Measurements from ENCODE around the gene ZFYVE9. TPM values are rescaled to one million over a fixed set of nuclear protein-coding genes. Genes with fewer than 3 reads are reported as not detected.

ZFYVE9 gene
- total and polyA plus RNA-seq, 2 of the 8 experiments (the other 6 are each of a cell fraction or from before 2014, with no cell fraction given), result 5.8 to 26.5 TPM

DNA sequence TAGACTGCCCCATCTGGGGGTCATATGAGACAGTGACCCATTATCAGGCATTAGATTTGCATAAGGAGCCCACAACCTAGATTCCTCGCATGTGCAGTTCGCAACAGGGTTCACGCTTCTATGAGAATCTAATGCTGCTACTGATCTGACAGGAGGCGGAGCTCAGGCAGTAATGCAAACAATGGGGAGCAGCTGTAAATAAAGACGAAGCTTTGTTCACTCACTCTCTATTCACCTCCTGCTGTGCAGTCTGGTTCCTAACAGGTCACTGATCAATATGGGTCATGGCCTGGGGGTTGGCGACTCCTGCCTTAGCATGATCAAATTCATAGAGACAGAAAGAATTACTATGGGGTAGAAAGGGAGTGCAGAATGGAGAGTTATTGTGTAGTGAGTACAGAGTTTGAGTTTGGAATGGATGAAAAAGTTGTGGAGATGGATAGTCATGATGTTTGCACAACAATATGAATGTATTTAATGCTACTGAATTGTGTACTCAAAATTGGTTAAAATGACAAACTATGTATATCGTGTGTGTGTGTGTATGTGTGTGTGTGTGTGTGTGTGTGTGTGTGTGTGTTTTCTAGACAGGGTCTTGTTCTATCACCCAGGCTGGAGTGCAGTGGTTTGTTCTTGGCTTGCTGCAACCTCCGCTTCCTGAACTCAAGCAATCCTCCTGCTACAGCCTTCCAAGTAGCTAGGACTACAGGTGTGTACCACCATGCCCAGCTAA lies 43.6 kb upstream of the ZFYVE9 start:
- Histone ChIP-seq H2BK120ac (replicated peaks; ENCODE audit: low read depth, low read length) (no peak overlapping the region), H2BK15ac (ENCODE audit: low read length) (no peak overlapping the region), H3K23me2 (ENCODE audit: low read depth, low read length) (no peaks in the 10 kb centered on the region), H3K9me3 (ENCODE audit: insufficient read depth in 2 of 2, low read depth in 1 of 2, low read length in 1 of 2) (no peaks in the 10 kb centered on the region), H3K4me1 (replicated peaks in 1 of 4; ENCODE audit: control insufficient read depth in 3 of 4, insufficient read depth in 4 of 4, low read length in 3 of 4) (no peaks in the 10 kb centered on the region), H4K8ac (ENCODE audit: extremely low read depth, insufficient read depth, low read length) (no peak overlapping the region), H3K27ac (ENCODE audit: low read depth, low read length) (no peak overlapping the region), H3K14ac (ENCODE audit: insufficient read length) (no peak overlapping the region), H4K5ac (ENCODE audit: insufficient read length, low read depth, low read length) (no peak overlapping the region), H3K36me3 (ENCODE audit: control insufficient read depth in 2 of 4, insufficient read depth in 4 of 4, low read length in 3 of 4) (no peaks in the 10 kb centered on the region), H3K18ac (ENCODE audit: extremely low read depth, low read length) (no peak overlapping the region), H3K79me1 (ENCODE audit: low read depth, low read length) (no peaks in the 10 kb centered on the region), H2BK12ac (ENCODE audit: low read depth, low read length) (no peak overlapping the region), H3K56ac (replicated peaks; ENCODE audit: insufficient read length, low read depth, low read length) (no peak overlapping the region), H3K27me3 (replicated peaks in 1 of 4; ENCODE audit: control insufficient read depth in 3 of 4, extremely low read depth in 1 of 4, insufficient read depth in 3 of 4, low read length in 3 of 4) (no peaks in the 10 kb centered on the region), H3K9ac (replicated peaks in 1 of 4; ENCODE audit: extremely low read depth in 1 of 4, low read depth in 3 of 4, low read length in 3 of 4) (no peak overlapping the region), H2BK5ac (ENCODE audit: low read depth, low read length) (no peak overlapping the region), H3K23ac (ENCODE audit: insufficient read length) (no peak overlapping the region), H3K4me2 (ENCODE audit: insufficient read depth in 1 of 2, low read depth in 2 of 2, low read length in 2 of 2) (no peak overlapping the region), H2AFZ (ENCODE audit: low read length) (no peak overlapping the region), H2BK20ac (ENCODE audit: low read length) (no peak overlapping the region), H4K20me1 (replicated peaks in 1 of 2; ENCODE audit: control insufficient read depth in 1 of 2, insufficient read depth in 2 of 2, low read length in 2 of 2) (peaks cover 0 to 2% of the 10 kb centered on the region in 2 experiments), H2AK5ac (ENCODE audit: low read depth, low read length) (no peak overlapping the region), H3K79me2 (ENCODE audit: control insufficient read depth in 1 of 2, insufficient read depth in 2 of 2, low read length in 2 of 2) (no peaks in the 10 kb centered on the region), H3K4ac (replicated peaks; ENCODE audit: insufficient read length, low read depth, low read length) (no peak overlapping the region), H3K4me3 (ENCODE audit: extremely low read depth in 1 of 4, insufficient read depth in 2 of 4, low read depth in 3 of 4, low read length in 4 of 4) (no peak overlapping the region), H4K91ac (replicated peaks; ENCODE audit: insufficient read length, low read length) (no peak overlapping the region)
- DNase-seq (ENCODE audit: low read depth in 1 of 2, low spot score in 2 of 2) (peak in 1 of 2 experiments; percentile 33), FAIRE-seq (no peak)
- ChIA-PET POLR2A (ENCODE audit: partially characterized antibody) (no interaction called here), CTCF (ENCODE audit: partially characterized antibody) (interaction anchor here (1.5 kb wide), 1 partner anchor 30 kb away, joined by 3 read pairs; no protein-coding TSS in a partner anchor)
- TF ChIP-seq CREB1 (IDR thresholded peaks at IDR 0.05), result no peak
- TF ChIP-seq ASH2L (IDR thresholded peaks at IDR 0.05; ENCODE audit: low read length), result no peak
- no peak for TF ChIP-seq CBX5 (IDR thresholded peaks at IDR 0.05; ENCODE audit: low read depth, low read length)
- TF ChIP-seq RNF2 (IDR thresholded peaks at IDR 0.05; ENCODE audit: borderline replicate concordance, low read depth, low read length, missing control alignments, poor library complexity, severe bottlenecking), result no peak
- 89% methylated on average over 8 of the region's 8 CpGs; no CpG with 5 or more reads in 1 of the 2 experiments for WGBS, 2 experiments (ENCODE audit: extremely low coverage in 1 of 2, insufficient coverage in 1 of 2, insufficient read length in 1 of 2, insufficient replicate concordance in 2 of 2, low coverage in 1 of 2, low lambda C conversion rate in 2 of 2, missing lambda C conversion rate in 1 of 2)

All from H1 (cell line).